NCI-H510A treated with DMSO at 0.1 percent for 48 hours (cell line): Measurements from ENCODE around the gene KLHL18.
"Not testable (repeated sequence)": the region's sequence is repeated elsewhere in the genome, so short reads cannot be mapped to it uniquely, and the experiment has no call there.

Experiments used
- DNase-seq: peaks from one replicate; lab custom pipeline; 2025; lab: John Stamatoyannopoulos, UW

KLHL18 gene

GRCh38 chr3:47362701-47363100 is 80.0 kb downstream of the KLHL18 start:
- no peak for DNase-seq

DNA sequence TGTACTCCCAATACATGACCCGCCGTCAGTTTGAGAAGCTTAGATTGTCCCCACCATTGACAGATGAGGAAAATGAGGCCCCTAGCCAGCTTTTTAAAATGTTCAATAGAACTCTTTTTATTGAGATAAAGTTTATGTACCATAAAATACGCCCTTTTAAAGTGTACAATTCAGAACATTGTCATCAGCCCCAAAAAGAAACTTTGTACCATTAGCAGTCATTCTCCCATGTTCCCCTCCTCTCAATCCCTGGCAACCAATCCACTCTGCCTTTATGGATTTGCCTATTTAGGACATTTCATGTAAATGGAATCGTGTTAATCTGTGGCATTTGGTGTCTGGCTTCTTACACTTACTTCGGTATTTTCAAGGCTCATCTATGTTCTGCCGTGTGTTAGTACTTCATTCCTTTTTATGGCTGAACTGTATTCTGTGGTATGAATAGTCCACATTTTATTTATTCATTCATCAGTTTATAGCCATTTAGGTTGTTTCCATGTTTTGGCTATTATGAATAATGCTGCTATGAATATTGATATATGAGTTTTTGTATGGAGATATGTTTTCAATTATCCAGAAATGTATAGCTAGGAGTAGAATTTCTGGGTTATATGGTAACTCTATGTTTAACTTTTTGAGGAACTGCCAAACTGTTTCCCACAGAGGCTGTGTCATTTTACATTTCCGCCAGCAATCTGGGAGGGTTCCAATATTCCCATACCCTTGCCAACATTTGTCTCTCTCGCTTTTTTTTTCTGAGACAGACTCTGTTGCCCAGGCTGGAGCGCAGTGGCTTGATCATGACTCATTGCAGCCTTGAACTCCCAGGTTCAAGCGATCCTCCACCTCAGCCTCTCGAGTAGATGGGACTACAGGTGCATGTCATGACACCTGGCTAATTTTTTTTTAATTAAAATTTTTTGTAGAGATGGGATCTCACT is 82.7 kb downstream of the KLHL18 start:
- no peak for DNase-seq

GRCh38 chr3:47366833-47367232 is 84.1 kb downstream of the KLHL18 start:
- DNase-seq, result no peak

DNA sequence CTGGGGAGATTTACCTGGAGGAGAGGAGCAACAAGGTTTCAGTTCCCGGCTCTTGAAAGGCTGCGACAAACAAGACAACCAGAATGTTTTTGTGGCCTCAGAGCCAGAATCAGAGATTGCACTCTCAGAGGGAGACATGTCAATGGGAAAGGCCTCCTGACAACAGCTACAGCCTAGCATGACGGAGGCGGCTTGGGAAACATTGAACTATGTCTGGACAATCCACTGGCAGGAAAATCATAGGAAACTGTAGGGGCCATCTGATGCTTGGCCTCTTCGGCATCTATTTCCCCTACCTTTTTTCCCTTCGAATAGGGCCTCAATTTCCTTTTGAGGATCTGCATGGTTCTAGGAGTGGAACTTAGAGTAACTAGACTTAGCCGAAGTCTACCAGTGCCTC is 84.9 kb downstream of the KLHL18 start:
- no peak for DNase-seq

GRCh38 chr3:47370020-47370419 is 87.3 kb downstream of the KLHL18 start:
- DNase-seq, result not testable (repeated sequence)

DNA sequence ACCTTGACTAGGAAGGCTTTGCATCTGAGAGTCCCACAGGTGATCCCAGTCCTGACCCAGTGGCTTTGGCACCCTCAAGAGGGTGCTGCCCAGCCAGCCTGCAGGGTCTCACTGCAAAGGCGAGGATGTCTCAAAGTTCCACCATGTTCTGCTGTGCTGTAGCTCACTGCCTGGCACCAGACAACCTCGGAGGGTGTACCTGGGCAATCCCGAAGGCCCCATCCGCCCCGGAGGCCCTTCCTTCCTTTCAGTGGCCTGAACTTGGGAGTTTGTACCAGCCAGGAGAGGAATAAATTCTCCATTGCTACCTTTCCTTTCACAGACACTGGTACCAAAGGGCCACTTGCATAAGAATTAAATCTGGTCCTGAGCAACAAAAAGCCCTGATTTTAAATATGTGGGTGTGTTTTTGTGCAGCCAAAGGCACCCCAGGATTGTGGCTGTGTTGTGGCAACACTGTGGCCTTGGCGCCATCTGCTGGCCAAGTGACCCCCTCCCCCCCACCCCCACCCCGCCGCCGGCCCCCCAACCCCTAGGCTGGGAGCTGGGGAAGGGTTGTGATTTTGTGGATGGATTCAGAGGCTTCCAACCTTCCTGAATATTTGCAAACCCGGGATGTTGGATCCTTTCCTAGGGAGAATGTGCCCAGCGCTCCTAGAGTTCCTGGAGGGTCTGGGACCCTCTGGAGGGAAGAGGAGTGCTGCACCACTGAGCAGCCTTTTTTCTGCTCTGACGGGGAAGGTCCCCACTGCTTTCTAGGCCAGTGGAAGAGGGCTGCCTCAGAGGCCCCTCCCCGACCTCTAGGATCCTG is 88.3 kb downstream of the KLHL18 start:
- DNase-seq, result no peak

- DNase-seq, result no peak
Observed at GRCh38 chr3:47374587-47374986, 91.8 kb downstream of the KLHL18 start.

- no peak for DNase-seq
Observed at GRCh38 chr3:47376393-47376792, 93.6 kb downstream of the KLHL18 start.

- no peak for DNase-seq
Observed at GRCh38 chr3:47377186-47377585, 94.4 kb downstream of the KLHL18 start.

GRCh38 chr3:47378869-47379268 is 96.1 kb downstream of the KLHL18 start:
- no peak for DNase-seq

DNA sequence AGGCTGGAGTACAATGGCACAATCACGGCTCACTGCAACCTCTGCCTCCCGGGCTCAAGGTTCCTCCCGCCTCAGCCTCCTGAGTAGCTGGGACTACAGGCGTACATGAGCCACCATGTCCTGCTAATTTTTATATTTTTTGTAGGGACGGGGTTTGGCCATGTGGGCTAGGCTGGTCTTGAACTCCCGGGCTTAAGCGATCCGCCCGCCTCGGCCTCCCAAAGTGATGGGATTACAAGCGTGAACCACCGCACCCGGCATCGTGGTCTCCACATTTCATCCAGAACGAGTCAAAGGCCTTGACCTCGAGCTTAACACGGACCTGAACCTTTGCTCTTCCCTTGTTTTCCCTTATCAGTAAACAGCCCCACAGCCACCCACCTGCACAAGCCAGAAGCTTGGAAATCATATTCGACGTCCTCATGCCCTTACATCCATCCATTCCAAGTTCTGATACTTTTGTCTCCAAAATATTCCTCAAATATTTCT is 96.7 kb downstream of the KLHL18 start:
- no peak for DNase-seq

DNA sequence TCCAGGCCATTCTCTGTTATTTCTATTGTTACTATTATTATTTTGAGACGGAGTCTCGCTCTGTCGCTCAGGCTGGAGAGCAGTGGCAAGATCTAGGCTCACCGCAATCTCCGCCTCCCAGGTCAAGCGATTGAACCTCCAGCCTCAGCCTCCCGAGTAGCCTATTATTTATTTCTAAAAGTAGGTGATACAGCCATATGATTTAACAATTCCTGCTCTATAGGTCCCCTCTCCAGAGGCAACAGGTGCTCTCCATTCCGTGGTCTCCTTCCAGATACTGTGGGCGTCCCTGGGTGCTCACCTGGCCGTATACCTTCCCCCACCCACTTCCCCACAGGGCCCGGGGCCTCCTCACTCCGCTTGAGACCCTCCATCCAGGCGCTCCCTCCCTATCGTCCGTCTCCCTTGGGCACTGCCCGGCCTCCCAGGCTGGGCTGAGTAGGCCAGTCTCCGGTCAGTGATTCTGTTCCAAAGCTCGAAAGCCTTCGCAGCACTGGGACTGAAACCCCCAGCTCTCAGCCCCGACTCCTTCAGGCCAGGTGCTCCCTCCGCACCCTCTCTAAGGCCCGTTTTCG is 97.4 kb downstream of the KLHL18 start:
- DNase-seq, result no peak

DNA sequence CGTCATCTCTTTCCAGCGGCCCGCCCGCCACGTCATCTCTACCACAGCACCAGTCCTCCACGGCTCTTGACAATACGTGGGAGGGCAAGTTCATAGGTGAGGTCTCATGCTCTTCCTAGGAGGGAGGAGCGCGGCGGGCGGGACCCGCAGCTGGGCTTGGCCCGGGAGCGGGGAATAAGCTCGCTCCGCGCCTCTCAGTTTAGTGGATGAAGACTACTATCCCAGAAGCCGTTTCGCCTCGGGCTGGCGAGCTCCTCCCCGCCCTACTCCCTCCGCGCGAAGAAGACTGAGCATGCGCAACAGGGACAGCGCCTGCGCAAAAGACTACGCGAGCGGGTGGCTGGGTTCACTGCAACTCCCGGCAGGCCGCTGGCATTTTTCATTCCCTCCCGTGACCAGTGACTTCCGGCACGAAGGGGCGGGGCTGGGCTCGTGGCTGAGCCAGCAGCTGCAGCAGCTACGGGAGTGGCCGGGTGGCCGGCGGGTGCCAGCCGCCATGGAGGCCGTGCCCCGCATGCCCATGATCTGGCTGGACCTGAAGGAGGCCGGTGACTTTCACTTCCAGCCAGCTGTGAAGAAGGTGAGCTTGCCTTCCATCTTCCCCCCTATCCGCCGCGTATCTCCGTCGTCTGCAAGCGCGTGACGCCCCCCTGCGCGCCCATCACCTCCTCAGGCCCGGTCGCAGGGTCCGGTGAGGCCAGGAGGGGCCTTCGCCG is 98.0 kb downstream of the KLHL18 start, which contains the start of gene PTPN23:
Gene PTPN23 (plus strand): TSS at position 421 of the 716 bp plus-strand sequence. CDS start 76 bp downstream, at position 497.
- DNase-seq, result peak; percentile 95

GRCh38 chr3:47381317-47382157 is 98.8 kb downstream of the KLHL18 start:
- DNase-seq, result peak; percentile 75

GRCh38 chr3:47384425-47384824 is 101.7 kb downstream of the KLHL18 start:
- DNase-seq, result no peak

DNA sequence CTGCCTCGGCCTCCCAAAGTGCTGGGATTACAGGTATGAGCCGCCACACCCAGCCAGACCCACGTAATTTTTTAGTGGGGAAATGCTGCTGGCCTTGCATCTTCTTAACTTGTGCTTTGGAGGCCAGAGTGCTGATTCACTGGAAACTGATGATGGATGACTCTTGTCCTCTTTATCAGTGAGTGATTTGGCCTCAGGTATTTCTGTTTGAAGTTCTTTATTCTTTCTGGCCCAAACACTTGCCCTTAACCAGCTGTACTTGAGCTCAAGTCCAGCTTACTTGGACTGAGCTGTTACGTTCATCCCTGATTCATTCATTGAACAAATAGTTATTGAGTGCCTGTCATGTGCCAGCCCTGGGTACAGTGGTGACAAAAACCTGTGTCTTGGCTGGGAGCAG is 102.3 kb downstream of the KLHL18 start:
- DNase-seq, result no peak

DNA sequence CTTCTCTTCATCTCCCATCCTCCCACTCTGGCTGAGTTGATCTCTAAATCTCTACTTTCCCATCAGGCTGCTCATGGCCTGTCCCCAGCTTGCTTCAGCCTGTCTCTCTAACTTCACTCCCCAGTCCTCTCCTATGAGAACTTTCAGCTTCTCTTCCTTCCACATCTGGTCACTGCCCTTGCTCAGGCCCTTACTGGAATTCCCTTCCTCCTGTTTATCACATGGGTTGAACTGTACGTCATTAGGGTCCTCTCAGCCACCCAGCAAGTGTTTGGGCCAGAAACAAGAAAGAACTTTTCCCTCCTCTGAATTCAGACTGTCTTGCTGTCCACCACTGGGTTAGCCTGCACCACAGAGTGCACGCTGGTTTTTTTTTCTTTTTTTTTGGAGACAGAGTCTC is 103.1 kb downstream of the KLHL18 start:
- DNase-seq, result no peak

DNA sequence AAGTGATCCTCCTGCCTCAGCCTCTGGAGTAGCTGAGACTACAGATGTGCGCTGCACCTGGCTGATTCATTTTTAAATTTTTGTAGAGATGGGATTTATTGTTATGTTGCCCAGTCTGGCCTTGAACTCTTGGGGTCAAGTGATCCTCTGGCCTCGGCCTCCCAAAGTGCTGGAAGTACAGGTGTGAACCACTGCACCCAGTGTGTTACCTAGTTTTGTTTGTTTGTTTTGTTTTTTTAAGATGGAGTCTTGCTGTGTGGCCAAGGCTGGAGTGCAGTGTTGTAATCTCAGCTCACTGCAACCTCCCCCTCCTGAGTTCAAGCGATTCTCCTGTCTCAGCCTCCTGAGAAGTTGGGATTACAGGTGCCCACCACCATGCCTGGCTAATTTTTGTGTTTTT is 110.2 kb downstream of the KLHL18 start:
- DNase-seq, result no peak

- DNase-seq, result no peak
Observed at GRCh38 chr3:47394140-47394870, 111.6 kb downstream of the KLHL18 start.

DNA sequence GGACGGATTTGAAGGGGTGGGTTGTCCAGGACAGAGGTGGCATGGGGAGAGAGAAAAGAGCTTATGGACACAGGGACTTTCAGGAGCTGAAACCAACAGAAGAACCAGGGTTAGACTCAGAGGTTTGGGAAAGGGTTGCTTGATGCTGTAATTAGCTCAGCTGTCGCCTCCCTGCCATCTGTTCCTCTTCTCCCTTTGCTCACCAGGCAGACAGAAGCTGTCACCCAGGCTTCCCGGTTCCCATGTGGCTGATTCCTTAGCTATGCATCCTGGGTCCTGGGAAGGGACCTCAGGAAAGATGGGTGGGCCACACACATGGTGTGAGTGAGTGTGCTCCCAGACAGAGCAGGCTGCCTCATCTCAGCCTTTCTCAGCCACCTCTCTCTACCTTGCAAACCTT is 112.1 kb downstream of the KLHL18 start:
- DNase-seq, result no peak
